CD14-positive monocyte (primary cell): ENCODE measurements around the gene ADAM19. TPM values are rescaled to one million over a fixed set of nuclear protein-coding genes. Genes with fewer than 3 reads are reported as not detected.

Experiments
- DNase-seq, 3 donors: peaks; one replicate each; pipeline ENCODE4 v3.0.0-alpha.2; 2011 to 2022
- H2AFZ ChIP-seq: 2 replicates; pipeline ENCODE4 v1.6.0; 2012; ENCODE audit warnings: mild to moderate bottlenecking, low read depth, low read length, inconsistent platforms; ENCODE audit not compliant: insufficient read depth, poor library complexity, severe bottlenecking
- H3K27ac ChIP-seq, 2 donors: 1 replicate in 1 of 2; 2 replicates in 1 of 2; pipeline ENCODE4 v1.5.1; 2012 to 2013; ENCODE audit warnings: low read length in 2 of 2, control low read depth in 1 of 2, inconsistent platforms in 1 of 2, low read depth in 1 of 2, mild to moderate bottlenecking in 1 of 2
- H3K27me3 ChIP-seq, 2 donors: one replicate each; pipeline versions ENCODE4 v1.6.0 to v1.6.1; 2011 to 2013; ENCODE audit warnings: low read length in 2 of 2; ENCODE audit not compliant: control insufficient read depth in 2 of 2, insufficient read depth in 2 of 2
- H3K36me3 ChIP-seq, 2 donors: replicated peaks in 1 of 2; 1 replicate in 1 of 2; 2 replicates in 1 of 2; pipeline versions ENCODE4 v1.5.1 to v1.6.1; 2012 to 2013; ENCODE audit warnings: low read length in 2 of 2, control low read depth in 1 of 2, inconsistent platforms in 1 of 2, mild to moderate bottlenecking in 1 of 2; ENCODE audit not compliant: insufficient read depth in 2 of 2, control insufficient read depth in 1 of 2
- H3K4me1 ChIP-seq, 2 donors: 1 replicate in 1 of 2; 2 replicates in 1 of 2; pipeline versions ENCODE4 v1.5.1 to v1.6.1; 2012 to 2013; ENCODE audit warnings: low read length in 2 of 2, control low read depth in 1 of 2, inconsistent platforms in 1 of 2, mild to moderate bottlenecking in 1 of 2, moderate library complexity in 1 of 2; ENCODE audit not compliant: insufficient read depth in 2 of 2, control insufficient read depth in 1 of 2
- H3K4me2 ChIP-seq: replicated peaks from 2 replicates; pipeline ENCODE3; 2012; ENCODE audit warnings: low read length, moderate library complexity, mild to moderate bottlenecking; ENCODE audit not compliant: poor library complexity, severe bottlenecking; ENCODE audit errors: extremely low read depth
- H3K4me3 ChIP-seq, 3 experiments: fragments of 200-600 bp in 1 of 3; sonication (generic) in 1 of 3; replicated peaks in 1 of 3; 1 replicate in 2 of 3; 2 replicates in 1 of 3; pipeline ENCODE4 v1.5.1; 2011 to 2013; ENCODE audit warnings: low read length in 3 of 3, mild to moderate bottlenecking in 3 of 3, control low read depth in 2 of 3, low read depth in 2 of 3, inconsistent platforms in 1 of 3, moderate library complexity in 1 of 3
- H3K79me2 ChIP-seq: 2 replicates; pipeline ENCODE4 v1.6.0; 2012; ENCODE audit warnings: mild to moderate bottlenecking, control low read depth, inconsistent platforms, low read length, moderate library complexity; ENCODE audit not compliant: insufficient read depth
- H3K9ac ChIP-seq: 2 replicates; pipeline ENCODE4 v1.6.0; 2017; ENCODE audit warnings: low read length, mild to moderate bottlenecking; ENCODE audit not compliant: insufficient read depth, poor library complexity, severe bottlenecking
- H3K9me3 ChIP-seq, 2 donors: replicated peaks in 1 of 2; 1 replicate in 1 of 2; 2 replicates in 1 of 2; pipeline versions ENCODE4 v1.5.1 to v1.6.1; 2012 to 2013; ENCODE audit warnings: low read length in 2 of 2, control low read depth in 1 of 2; ENCODE audit not compliant: control insufficient read depth in 1 of 2, insufficient read depth in 1 of 2
- H4K20me1 ChIP-seq: 2 replicates; pipeline ENCODE4 v1.6.0; 2012; ENCODE audit warnings: mild to moderate bottlenecking, low read length, control low read depth, moderate library complexity; ENCODE audit not compliant: insufficient read depth
- H3K27ac Mint-ChIP-seq, 7 donors: one replicate each; pipeline ENCODE4 v1.8.0; 2020; ENCODE audit warnings: mild to moderate bottlenecking in 7 of 7, mixed read lengths in 7 of 7, moderate library complexity in 6 of 7, inconsistent platforms in 2 of 7
- H3K27me3 Mint-ChIP-seq, 3 donors: one replicate each; pipeline ENCODE4 v1.8.0; 2021 to 2022; ENCODE audit warnings: low read depth in 3 of 3, mild to moderate bottlenecking in 3 of 3, mixed read lengths in 3 of 3, moderate library complexity in 3 of 3, inconsistent platforms in 1 of 3
- H3K36me3 Mint-ChIP-seq, 2 donors: one replicate each; pipeline ENCODE4 v1.8.0; 2020; ENCODE audit warnings: mixed read lengths in 2 of 2, inconsistent platforms in 1 of 2, mild to moderate bottlenecking in 1 of 2
- H3K4me1 Mint-ChIP-seq: one replicate; pipeline ENCODE4 v1.8.0; 2020; ENCODE audit warnings: mild to moderate bottlenecking, mixed read lengths
- H3K4me3 Mint-ChIP-seq, 2 donors: one replicate each; pipeline ENCODE4 v1.8.0; 2020; ENCODE audit warnings: mild to moderate bottlenecking in 2 of 2, mixed read lengths in 2 of 2, moderate library complexity in 1 of 2
- H3K9me3 Mint-ChIP-seq, 7 donors: one replicate each; pipeline ENCODE4 v1.8.0; 2020 to 2022; ENCODE audit warnings: mixed read lengths in 7 of 7, mild to moderate bottlenecking in 6 of 7, moderate library complexity in 6 of 7, inconsistent platforms in 2 of 7
- CTCF ChIP-seq: fragments of 200-600 bp; IDR thresholded peaks from one replicate; pipeline ENCODE4 v1.8.0; 2022; ENCODE audit warnings: antibody characterized with exemption, mild to moderate bottlenecking
- WGBS: methylation state at CpG from one replicate; pipeline ENCODE4 v1.1.5; 2013; ENCODE audit warnings: missing lambda C conversion rate; ENCODE audit not compliant: insufficient coverage; 5-methylcytosine and 5-hydroxymethylcytosine counted together
- intact Hi-C, 2 donors: fragments of 100-400 bp; cut with micrococcal nuclease; formaldehyde crosslinking; loops; one replicate each; pipeline versions ENCODE4 v1.15.0 to v1.15.1; 2023
- polyA plus RNA-seq, 3 donors: library from polyadenylated mRNA; depleted of rRNA in 1 of 3; unstranded in 2 of 3; stranded (reverse) in 1 of 3; fragments of 300-500 nt in 2 of 3; fragments of >200 nt in 1 of 3; fragmentation: Illumina TruSeq in 2 of 3; gene quantifications; 1 replicate in 2 of 3; 2 replicates in 1 of 3; pipeline ENCODE4 v1.2.3, GENCODE V29; 2012 to 2021

The ADAM19 gene
- polyA plus RNA-seq, 3 donors: 3.0 to 12.7 (median 6.2) TPM

- Mint-ChIP-seq H3K4me1 (peaks cover 16% of the 10 kb centered on the region), H3K36me3 (peaks cover 70 to 80% of the 10 kb centered on the region in 2 donors), H3K27ac (no peak overlapping the region), H3K4me3 (no peak overlapping the region), H3K9me3 (peaks cover 0 to 4% (median 0%) of the 10 kb centered on the region in 7 donors), H3K27me3 (peaks cover 1 to 3% (median 1%) of the 10 kb centered on the region in 3 donors)
- Histone ChIP-seq H3K9me3 (no peaks in the 10 kb centered on the region), H3K4me3 (no peak overlapping the region), H3K79me2 (no peaks in the 10 kb centered on the region), H4K20me1 (peaks cover 5% of the 10 kb centered on the region), H2AFZ (no peak overlapping the region), H3K27ac (no peak overlapping the region), H3K4me1 (peaks cover 0 to 12% of the 10 kb centered on the region in 2 donors), H3K4me2 (no peak overlapping the region), H3K36me3 (peaks cover 30 to 90% of the 10 kb centered on the region in 2 donors), H3K27me3 (no peaks in the 10 kb centered on the region), H3K9ac (no peak overlapping the region)
- no peak for TF ChIP-seq CTCF
- intact Hi-C loops: no loop called here
- no CpG with 5 or more reads among the region's 3 CpGs for WGBS
- DNase-seq: peak in 1 of 3 donors; percentile 25
Measured at GRCh38 chr5:157516006-157516405, 59.6 kb downstream of the ADAM19 start.

GRCh38 chr5:157514974-157515373, 60.6 kb downstream of the ADAM19 start:
- no peak overlapping the region for H3K9ac ChIP-seq
- DNase-seq: no peak
- no peaks in the 10 kb centered on the region for H4K20me1 ChIP-seq
- H3K36me3 ChIP-seq: peaks cover 32 to 94% of the 10 kb centered on the region in 2 donors
- no peak overlapping the region for H3K4me3 ChIP-seq
- no CpG with 5 or more reads among the region's 2 CpGs for WGBS
- peaks cover 0 to 6% of the 10 kb centered on the region in 2 donors for H3K4me1 ChIP-seq
- TF ChIP-seq CTCF: no peak
- no peak overlapping the region for H3K27ac ChIP-seq
- intact Hi-C loops: no loop called here
- peaks cover 8% of the 10 kb centered on the region for H3K4me1 Mint-ChIP-seq
- H3K27me3 Mint-ChIP-seq: peaks cover 1 to 2% (median 1%) of the 10 kb centered on the region in 3 donors
- no peak overlapping the region for H3K4me2 ChIP-seq
- no peaks in the 10 kb centered on the region for H3K79me2 ChIP-seq
- H3K4me3 Mint-ChIP-seq: no peak overlapping the region
- H3K27me3 ChIP-seq: no peaks in the 10 kb centered on the region
- no peak overlapping the region for H3K27ac Mint-ChIP-seq
- H2AFZ ChIP-seq: no peak overlapping the region
- no peaks in the 10 kb centered on the region for H3K9me3 ChIP-seq
- peaks cover 73 to 84% of the 10 kb centered on the region in 2 donors for H3K36me3 Mint-ChIP-seq
- H3K9me3 Mint-ChIP-seq: peaks cover 0 to 4% (median 0%) of the 10 kb centered on the region in 7 donors
